ENCODE measurements around the gene ATXN7. TPM values are rescaled to one million over a fixed set of nuclear protein-coding genes. Genes with fewer than 3 reads are reported as not detected.

Gene ATXN7, protein sequence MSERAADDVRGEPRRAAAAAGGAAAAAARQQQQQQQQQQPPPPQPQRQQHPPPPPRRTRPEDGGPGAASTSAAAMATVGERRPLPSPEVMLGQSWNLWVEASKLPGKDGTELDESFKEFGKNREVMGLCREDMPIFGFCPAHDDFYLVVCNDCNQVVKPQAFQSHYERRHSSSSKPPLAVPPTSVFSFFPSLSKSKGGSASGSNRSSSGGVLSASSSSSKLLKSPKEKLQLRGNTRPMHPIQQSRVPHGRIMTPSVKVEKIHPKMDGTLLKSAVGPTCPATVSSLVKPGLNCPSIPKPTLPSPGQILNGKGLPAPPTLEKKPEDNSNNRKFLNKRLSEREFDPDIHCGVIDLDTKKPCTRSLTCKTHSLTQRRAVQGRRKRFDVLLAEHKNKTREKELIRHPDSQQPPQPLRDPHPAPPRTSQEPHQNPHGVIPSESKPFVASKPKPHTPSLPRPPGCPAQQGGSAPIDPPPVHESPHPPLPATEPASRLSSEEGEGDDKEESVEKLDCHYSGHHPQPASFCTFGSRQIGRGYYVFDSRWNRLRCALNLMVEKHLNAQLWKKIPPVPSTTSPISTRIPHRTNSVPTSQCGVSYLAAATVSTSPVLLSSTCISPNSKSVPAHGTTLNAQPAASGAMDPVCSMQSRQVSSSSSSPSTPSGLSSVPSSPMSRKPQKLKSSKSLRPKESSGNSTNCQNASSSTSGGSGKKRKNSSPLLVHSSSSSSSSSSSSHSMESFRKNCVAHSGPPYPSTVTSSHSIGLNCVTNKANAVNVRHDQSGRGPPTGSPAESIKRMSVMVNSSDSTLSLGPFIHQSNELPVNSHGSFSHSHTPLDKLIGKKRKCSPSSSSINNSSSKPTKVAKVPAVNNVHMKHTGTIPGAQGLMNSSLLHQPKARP
- total RNA-seq (2021; ENCODE audit: unreplicated experiment): 27.5 TPM
- polyA plus RNA-seq (2012): 9.4 and 13.5 TPM in 2 replicates
- Bru-seq, nascent RNA: percentile 80 among the genes with signal in this experiment
- BruChase-seq, experiment 1, labeled RNA remaining after a 6-hour chase: percentile 78 among the genes with signal in this experiment
- BruChase-seq, experiment 2, labeled RNA remaining after a 2-hour chase: percentile 79 among the genes with signal in this experiment
- long read RNA-seq, partial matches to known transcripts: 1 of 9 reads
- long read RNA-seq, other reads (novel, unspliced or antisense): 4 of 9 reads

DNA sequence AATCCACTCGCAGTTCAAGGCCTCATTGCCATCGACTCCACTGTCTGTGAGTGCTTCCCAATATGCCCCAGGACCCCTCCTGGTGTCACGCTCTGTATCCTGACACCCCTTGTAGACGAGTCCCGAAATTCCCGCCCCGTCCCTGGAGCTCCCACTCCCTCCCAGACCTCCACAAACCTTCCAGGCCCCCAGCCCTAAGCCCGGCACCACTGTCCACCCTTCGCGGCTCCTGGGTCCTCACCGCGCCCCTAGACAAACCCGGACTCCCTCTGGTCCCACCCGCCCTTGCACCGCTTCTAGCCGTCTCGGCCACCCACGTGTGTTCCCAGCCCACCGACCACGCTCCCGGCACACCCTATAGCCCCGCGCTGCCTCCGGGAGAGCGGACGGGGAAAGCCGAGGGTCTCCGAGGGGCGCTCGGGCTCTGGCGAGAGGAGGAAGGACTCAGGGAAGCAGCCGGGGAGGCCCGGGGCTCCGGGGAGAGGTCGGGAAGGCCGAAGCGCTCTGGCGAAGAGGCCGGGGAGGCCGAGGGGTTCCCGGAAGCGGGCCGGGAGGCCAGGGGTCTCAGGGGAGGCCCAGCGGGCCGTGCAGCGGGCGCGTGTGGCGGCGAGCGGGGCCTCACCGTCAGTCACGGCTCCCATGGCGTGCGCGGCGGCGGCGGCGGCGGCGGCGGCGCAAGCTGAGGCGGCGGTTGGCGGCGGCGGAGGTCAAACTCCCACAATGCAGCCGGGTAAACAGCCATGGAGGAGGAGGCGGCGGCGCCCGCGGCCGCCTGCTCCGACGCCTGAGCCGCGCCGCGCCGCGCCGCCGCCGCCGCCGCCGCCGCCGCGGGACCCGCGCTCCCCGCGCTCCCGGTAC lies at the start of gene ATXN7, which contains the start of gene THOC7:
TSS of gene ATXN7 (plus strand) at position 718 of the 858 bp plus-strand sequence. CDS start 48,732 bp downstream, outside the sequence.
TSS of gene THOC7 (minus strand) at position 656 of the 858 bp plus-strand sequence. CDS start at position 641, 15 bp downstream.
- no peaks in the 10 kb centered on the region for H3K9me3 ChIP-seq (ENCODE audit: control insufficient read depth in 1 of 2, insufficient read depth in 1 of 2, low read depth in 1 of 2, low read length in 2 of 2)
- CTCF ChIA-PET: no interaction called here
- no peaks in the 10 kb centered on the region for H3K36me3 ChIP-seq (ENCODE audit: control insufficient read depth in 1 of 2, insufficient read depth in 2 of 2, low read length in 2 of 2)
- peak within 1 kb of the TSS; percentile 97 for H3K9ac ChIP-seq (ENCODE audit: low read length)
- H4K20me1 ChIP-seq (ENCODE audit: insufficient read depth): no peaks in the 10 kb centered on the region
- H3K9me2 ChIP-seq (ENCODE audit: insufficient read depth): no peaks in the 10 kb centered on the region
- DNase-seq (ENCODE audit: low read depth, low spot score) (no peak), ATAC-seq (peak; percentile 77)
- TF ChIP-seq EGR1 (IDR thresholded peaks at IDR 0.05; ENCODE audit: low read depth): no peak
- no peak for TF ChIP-seq EZH2phosphoT487 (IDR thresholded peaks at IDR 0.05; ENCODE audit: borderline replicate concordance)
- 0 out of 2 replicates have a peak, but pooled peaks have one; percentile 4 for TF ChIP-seq SIN3A (IDR thresholded peaks at IDR 0.05; ENCODE audit: low read depth)
- TF ChIP-seq, protein P1, sequence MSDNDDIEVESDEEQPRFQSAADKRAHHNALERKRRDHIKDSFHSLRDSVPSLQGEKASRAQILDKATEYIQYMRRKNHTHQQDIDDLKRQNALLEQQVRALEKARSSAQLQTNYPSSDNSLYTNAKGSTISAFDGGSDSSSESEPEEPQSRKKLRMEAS (IDR thresholded peaks at IDR 0.05): peak; percentile 25; the same call in 1 of the 2 replicates
- TF ChIP-seq, protein P2, sequence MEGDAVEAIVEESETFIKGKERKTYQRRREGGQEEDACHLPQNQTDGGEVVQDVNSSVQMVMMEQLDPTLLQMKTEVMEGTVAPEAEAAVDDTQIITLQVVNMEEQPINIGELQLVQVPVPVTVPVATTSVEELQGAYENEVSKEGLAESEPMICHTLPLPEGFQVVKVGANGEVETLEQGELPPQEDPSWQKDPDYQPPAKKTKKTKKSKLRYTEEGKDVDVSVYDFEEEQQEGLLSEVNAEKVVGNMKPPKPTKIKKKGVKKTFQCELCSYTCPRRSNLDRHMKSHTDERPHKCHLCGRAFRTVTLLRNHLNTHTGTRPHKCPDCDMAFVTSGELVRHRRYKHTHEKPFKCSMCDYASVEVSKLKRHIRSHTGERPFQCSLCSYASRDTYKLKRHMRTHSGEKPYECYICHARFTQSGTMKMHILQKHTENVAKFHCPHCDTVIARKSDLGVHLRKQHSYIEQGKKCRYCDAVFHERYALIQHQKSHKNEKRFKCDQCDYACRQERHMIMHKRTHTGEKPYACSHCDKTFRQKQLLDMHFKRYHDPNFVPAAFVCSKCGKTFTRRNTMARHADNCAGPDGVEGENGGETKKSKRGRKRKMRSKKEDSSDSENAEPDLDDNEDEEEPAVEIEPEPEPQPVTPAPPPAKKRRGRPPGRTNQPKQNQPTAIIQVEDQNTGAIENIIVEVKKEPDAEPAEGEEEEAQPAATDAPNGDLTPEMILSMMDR (IDR thresholded peaks at IDR 0.05 in 2 of 3, conservative IDR thresholded peaks at IDR 0.05 in 1 of 3; ENCODE audit: borderline replicate concordance in 1 of 3, insufficient read depth in 1 of 3, low read depth in 2 of 3, low read length in 2 of 3): no peak
- peak; percentile 48 for TF ChIP-seq POLR2AphosphoS5 (IDR thresholded peaks at IDR 0.05; ENCODE audit: low read depth, low read length)
- TF ChIP-seq, protein P3, sequence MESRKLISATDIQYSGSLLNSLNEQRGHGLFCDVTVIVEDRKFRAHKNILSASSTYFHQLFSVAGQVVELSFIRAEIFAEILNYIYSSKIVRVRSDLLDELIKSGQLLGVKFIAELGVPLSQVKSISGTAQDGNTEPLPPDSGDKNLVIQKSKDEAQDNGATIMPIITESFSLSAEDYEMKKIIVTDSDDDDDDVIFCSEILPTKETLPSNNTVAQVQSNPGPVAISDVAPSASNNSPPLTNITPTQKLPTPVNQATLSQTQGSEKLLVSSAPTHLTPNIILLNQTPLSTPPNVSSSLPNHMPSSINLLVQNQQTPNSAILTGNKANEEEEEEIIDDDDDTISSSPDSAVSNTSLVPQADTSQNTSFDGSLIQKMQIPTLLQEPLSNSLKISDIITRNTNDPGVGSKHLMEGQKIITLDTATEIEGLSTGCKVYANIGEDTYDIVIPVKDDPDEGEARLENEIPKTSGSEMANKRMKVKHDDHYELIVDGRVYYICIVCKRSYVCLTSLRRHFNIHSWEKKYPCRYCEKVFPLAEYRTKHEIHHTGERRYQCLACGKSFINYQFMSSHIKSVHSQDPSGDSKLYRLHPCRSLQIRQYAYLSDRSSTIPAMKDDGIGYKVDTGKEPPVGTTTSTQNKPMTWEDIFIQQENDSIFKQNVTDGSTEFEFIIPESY (IDR thresholded peaks at IDR 0.05; ENCODE audit: extremely low read depth, insufficient replicate concordance, low read length): no peak
- peak; percentile 94 for TF ChIP-seq ZFX (IDR thresholded peaks at IDR 0.05)
- RAD21 ChIA-PET (ENCODE audit: low non-redundant PET in 1 of 2, low total read pairs in 2 of 2, uncharacterized antibody in 2 of 2, unreplicated experiment in 2 of 2): no interaction called here
- no peaks in the 10 kb centered on the region for H3K27me3 ChIP-seq (ENCODE audit: insufficient read depth, low read length)
- peak within 1 kb of the TSS; percentile 91 for H3K4me2 ChIP-seq (ENCODE audit: low read length)
- H3K79me2 ChIP-seq (ENCODE audit: insufficient read depth, low read length): peaks cover 81% of the 10 kb centered on the region
- intact Hi-C loops (cut with micrococcal nuclease): loop anchor here (5.0 kb wide), 1 partner anchor 49 kb away; the partner anchor contains the start of gene SCAANT1
- peaks cover 4 to 18% of the 10 kb centered on the region in 2 experiments; a peak in 3 of 4 replicates for H3K4me1 ChIP-seq (ENCODE audit: control insufficient read depth in 1 of 2, insufficient read depth in 2 of 2, low read length in 2 of 2)
- POLR2A ChIA-PET: no interaction called here
- no TSS peak for BruUV-seq (replicated peaks)
- peak within 1 kb of the TSS; percentile 68 to 88 for H3K4me3 ChIP-seq (replicated peaks in 1 of 2; ENCODE audit: low read depth in 1 of 2, low read length in 2 of 2)
- H2AFZ ChIP-seq (ENCODE audit: low read depth, low read length, poor library complexity, severe bottlenecking): peak within 1 kb of the TSS; percentile 31
- peak within 1 kb of the TSS; percentile 93 for H3K27ac ChIP-seq (ENCODE audit: low read depth, low read length)

All from HCT116 (cell line).